OCI-LY3 (cell line): ENCODE results near the gene HSDL2.
"Not testable (repeated sequence)": the region's sequence is repeated elsewhere in the genome, so short reads cannot be mapped to it uniquely, and the experiment has no call there.

Experiments
- H2AFZ ChIP-seq: fragments of 200-600, 300-600 bp; shearing (Covaris generic); 2 replicates; pipeline ENCODE4 v1.6.0; 2014; ENCODE audit warnings: antibody characterized with exemption, low read depth, low read length
- H3K27ac ChIP-seq: fragments of 200-600, 300-600 bp; sonication (generic); 2 replicates; pipeline ENCODE4 v1.5.1; 2014; ENCODE audit warnings: mild to moderate bottlenecking, low read length, moderate library complexity, mixed read lengths
- H3K27me3 ChIP-seq: fragments of 200-600, 300-600 bp; sonication (generic); 2 replicates; pipeline ENCODE4 v1.6.1; 2014; ENCODE audit warnings: low read depth, low read length, mixed read lengths
- H3K36me3 ChIP-seq: fragments of 200-600, 300-600 bp; sonication (generic); replicated peaks from 2 replicates; pipeline ENCODE3; 2014; ENCODE audit warnings: low read depth, low read length, mixed read lengths
- H3K4me1 ChIP-seq: fragments of 300-600, 200-600 bp; sonication (generic); 2 replicates; pipeline ENCODE4 v1.6.1; 2014; ENCODE audit warnings: low read length, mixed read lengths
- H3K4me2 ChIP-seq: fragments of 200-600, 300-600 bp; sonication (generic); 2 replicates; pipeline ENCODE4 v1.6.1; 2014; ENCODE audit warnings: low read length, mixed read lengths
- H3K4me3 ChIP-seq: fragments of 300-600, 200-600 bp; sonication (generic); 2 replicates; pipeline ENCODE4 v1.5.1; 2014; ENCODE audit warnings: antibody characterized with exemption, mild to moderate bottlenecking, low read length, moderate library complexity
- H3K79me2 ChIP-seq: fragments of 300-600, 200-600 bp; shearing (Covaris generic); 2 replicates; pipeline ENCODE4 v1.6.1; 2014; ENCODE audit warnings: mild to moderate bottlenecking, low read length, mixed read lengths
- H3K9ac ChIP-seq: fragments of 300-600, 200-600 bp; shearing (Covaris generic); 2 replicates; pipeline ENCODE4 v1.6.0; 2014; ENCODE audit warnings: mild to moderate bottlenecking, low read length, moderate library complexity
- H3K9me3 ChIP-seq: fragments of 200-600, 300-600 bp; shearing (Covaris generic); 2 replicates; pipeline ENCODE4 v1.6.1; 2014; ENCODE audit warnings: low read length, mixed read lengths; ENCODE audit not compliant: insufficient read depth
- H4K20me1 ChIP-seq: fragments of 200-600, 300-600 bp; sonication (generic); 2 replicates; pipeline ENCODE4 v1.6.1; 2016; ENCODE audit warnings: low read length, mixed read lengths; ENCODE audit not compliant: insufficient read depth
- EZH2phosphoT487 ChIP-seq: fragments of 200-600 bp; shearing (Covaris generic); IDR thresholded peaks from 2 replicates; pipeline ENCODE4 v1.6.1; 2018; ENCODE audit warnings: antibody characterized with exemption, mixed run types, low read depth
- TF ChIP-seq, protein P1 (sequence below): fragments of 200-600, 300-600 bp; sonication (generic); IDR thresholded peaks from 2 replicates; pipeline ENCODE4 v1.5.1; 2014; ENCODE audit warnings: antibody characterized with exemption, low read length, low read depth

The HSDL2 gene

DNA sequence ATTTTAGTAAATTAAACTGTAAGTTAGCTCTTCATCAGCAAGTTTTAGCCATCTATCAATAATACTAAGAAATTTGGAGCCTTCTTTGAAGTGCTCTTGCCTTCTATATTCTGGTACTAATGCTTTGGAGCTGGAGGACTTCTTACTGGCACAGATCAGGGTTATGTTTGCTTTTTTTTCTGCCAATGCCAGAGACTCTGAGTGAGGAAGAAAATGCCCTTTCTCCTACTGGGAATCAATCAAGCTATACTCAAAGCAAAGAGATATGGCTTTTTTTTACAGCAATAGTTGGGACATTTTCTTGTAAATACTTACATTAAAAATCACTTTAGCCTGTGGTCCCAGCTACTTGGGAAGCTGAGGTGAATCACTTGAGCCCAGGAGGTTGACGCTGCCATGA, 4.3 kb downstream of the HSDL2 start:
- H3K9me3 ChIP-seq = no peaks in the 10 kb centered on the region

DNA sequence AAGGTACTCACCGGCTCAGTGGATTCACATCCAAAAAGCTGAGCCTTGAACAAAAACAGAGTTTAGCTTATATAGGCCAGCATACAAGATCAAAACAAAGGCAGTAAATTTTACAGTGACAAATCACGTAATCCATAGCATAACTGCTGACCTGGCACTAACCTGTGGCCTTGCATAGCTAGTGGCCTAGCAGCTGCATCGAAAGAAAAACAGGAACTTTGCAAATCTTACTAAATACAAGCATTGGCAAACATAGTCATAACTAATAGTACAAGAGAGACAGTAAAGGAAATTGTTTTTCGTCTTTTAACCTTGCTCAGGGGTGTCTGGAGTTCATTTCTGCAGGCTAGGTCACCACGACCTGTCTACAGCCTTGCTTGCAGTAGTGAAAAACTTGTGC, 4.8 kb downstream of the HSDL2 start:
- TF ChIP-seq, protein P1, sequence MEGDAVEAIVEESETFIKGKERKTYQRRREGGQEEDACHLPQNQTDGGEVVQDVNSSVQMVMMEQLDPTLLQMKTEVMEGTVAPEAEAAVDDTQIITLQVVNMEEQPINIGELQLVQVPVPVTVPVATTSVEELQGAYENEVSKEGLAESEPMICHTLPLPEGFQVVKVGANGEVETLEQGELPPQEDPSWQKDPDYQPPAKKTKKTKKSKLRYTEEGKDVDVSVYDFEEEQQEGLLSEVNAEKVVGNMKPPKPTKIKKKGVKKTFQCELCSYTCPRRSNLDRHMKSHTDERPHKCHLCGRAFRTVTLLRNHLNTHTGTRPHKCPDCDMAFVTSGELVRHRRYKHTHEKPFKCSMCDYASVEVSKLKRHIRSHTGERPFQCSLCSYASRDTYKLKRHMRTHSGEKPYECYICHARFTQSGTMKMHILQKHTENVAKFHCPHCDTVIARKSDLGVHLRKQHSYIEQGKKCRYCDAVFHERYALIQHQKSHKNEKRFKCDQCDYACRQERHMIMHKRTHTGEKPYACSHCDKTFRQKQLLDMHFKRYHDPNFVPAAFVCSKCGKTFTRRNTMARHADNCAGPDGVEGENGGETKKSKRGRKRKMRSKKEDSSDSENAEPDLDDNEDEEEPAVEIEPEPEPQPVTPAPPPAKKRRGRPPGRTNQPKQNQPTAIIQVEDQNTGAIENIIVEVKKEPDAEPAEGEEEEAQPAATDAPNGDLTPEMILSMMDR = no peak
- no peak for TF ChIP-seq EZH2phosphoT487
- Histone ChIP-seq H3K4me3 (no peak overlapping the region), H3K9ac (no peak overlapping the region), H3K9me3 (no peaks in the 10 kb centered on the region), H3K27me3 (no peaks in the 10 kb centered on the region), H3K36me3 (no peaks in the 10 kb centered on the region), H2AFZ (no peak overlapping the region), H3K79me2 (peaks cover 4% of the 10 kb centered on the region; the same call in 1 of the 2 replicates), H3K27ac (no peak overlapping the region), H3K4me2 (no peak overlapping the region), H4K20me1 (no peaks in the 10 kb centered on the region), H3K4me1 (peaks cover 7% of the 10 kb centered on the region; the same call in 1 of the 2 replicates)

More for the DNA sequence above, 4.3 kb downstream of the HSDL2 start:
- Histone ChIP-seq H3K79me2 (peaks cover 4% of the 10 kb centered on the region; the same call in 1 of the 2 replicates), H3K4me3 (no peak overlapping the region), H3K36me3 (no peaks in the 10 kb centered on the region), H3K9ac (no peak overlapping the region), H3K4me2 (no peak overlapping the region), H2AFZ (no peak overlapping the region), H3K27me3 (no peaks in the 10 kb centered on the region), H3K4me1 (peaks cover 7% of the 10 kb centered on the region; the same call in 1 of the 2 replicates), H4K20me1 (no peaks in the 10 kb centered on the region), H3K27ac (no peak overlapping the region)
- TF ChIP-seq, protein P1 = no peak
- no peak for TF ChIP-seq EZH2phosphoT487

DNA sequence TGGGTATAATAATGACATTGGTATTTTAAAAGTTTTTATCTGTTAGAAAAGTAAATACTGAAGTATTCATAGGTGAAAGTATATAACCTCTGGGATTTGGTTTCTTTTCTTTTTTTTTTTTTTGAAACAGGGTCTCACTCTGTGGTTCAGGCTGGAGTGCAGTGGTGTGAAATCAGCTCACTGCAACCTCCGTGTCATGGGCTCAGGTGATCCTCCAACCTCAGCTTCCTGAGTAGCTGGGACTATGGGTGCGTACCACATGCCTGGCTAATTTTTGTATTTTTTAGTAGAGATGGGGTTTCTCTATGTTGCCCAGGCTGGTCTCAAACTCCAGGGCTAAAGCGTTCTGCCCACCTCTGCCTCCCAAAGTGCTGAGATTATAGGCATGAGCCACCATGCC, 7.2 kb downstream of the HSDL2 start:
- no peaks in the 10 kb centered on the region for H3K4me1 ChIP-seq
- H4K20me1 ChIP-seq = no peaks in the 10 kb centered on the region
- H3K9me3 ChIP-seq = no peaks in the 10 kb centered on the region
- no peaks in the 10 kb centered on the region for H3K36me3 ChIP-seq
- no peak overlapping the region for H3K4me3 ChIP-seq
- no peaks in the 10 kb centered on the region for H3K79me2 ChIP-seq
- TF ChIP-seq, protein P1 = no peak
- no peak for TF ChIP-seq EZH2phosphoT487
- no peak overlapping the region for H3K4me2 ChIP-seq
- no peak overlapping the region for H3K27ac ChIP-seq
- no peak overlapping the region for H3K9ac ChIP-seq
- H2AFZ ChIP-seq = no peak overlapping the region
- H3K27me3 ChIP-seq = no peaks in the 10 kb centered on the region

DNA sequence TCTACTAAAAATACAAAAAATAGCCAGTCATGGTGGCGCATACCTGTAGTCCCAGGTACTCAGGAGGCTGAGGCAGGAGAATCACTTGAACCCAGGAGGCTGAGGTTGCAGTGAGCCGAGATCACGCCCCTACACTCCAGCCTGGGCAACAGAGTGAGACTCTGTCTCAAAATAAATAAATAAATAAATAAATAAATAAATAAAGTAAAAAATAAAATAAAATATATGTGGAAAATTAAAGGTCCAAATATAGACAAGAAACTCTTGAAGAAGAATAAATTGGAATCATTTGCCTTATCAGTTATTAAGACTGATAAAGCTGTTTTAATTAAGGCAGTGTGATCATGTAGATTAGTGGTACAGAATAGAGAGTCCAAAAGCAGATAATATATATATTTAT, 10.0 kb downstream of the HSDL2 start:
- not testable (repeated sequence) for H3K27me3 ChIP-seq, H2AFZ ChIP-seq, H3K4me1 ChIP-seq, H3K4me3 ChIP-seq, H3K9ac ChIP-seq, H3K27ac ChIP-seq, H3K79me2 ChIP-seq, H3K4me2 ChIP-seq, H3K36me3 ChIP-seq, H3K9me3 ChIP-seq, H4K20me1 ChIP-seq

DNA sequence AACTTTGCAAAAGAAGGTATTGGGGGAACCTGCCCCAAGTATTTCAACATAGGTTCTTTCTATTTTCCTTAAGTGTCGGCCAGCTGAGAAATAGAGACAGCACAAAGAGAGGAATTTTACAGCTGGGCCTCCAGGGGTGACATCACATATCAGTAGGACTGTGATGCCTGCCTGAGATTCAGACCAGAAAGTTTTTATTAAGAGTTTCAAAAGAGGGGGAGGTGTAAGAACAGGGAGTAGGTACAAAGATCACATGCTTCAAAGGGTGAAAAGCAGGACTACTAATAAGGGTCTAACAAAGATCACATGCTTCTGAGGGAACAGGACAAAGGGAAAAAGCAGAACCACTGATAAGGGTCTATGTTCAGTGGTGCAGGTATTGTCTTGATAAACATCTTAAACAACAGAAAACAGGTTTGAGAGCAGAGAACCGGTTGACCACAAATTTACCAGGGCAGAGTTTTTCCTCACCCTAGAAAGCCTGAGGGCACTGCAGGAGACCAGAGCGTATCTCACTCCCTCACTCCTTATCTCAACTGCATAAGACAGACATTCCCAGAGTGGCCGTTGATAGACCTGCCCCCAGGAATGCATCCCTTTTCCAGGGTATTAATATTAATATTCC, 12.1 kb downstream of the HSDL2 start:
- not testable (repeated sequence) for H3K36me3 ChIP-seq, H3K27ac ChIP-seq, H3K9ac ChIP-seq

DNA sequence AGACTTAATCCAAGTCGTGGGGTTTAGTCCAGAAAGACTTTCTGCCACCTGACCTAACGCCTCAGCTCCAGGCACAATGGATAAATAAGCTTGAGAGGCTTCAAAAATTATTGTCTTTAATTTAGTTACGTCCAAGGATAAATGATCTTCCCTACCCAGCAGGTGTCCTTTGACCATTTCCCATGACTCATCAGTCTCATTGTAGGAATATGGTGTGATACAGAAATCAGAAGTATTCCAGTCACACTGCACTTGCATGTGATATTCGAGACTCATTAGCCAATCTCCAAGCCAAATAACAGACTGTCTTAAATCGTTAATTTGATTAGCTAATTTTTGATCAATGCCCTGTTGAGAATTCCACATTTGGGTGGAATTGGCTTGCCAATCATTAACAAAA, 13.2 kb downstream of the HSDL2 start:
- H3K9ac ChIP-seq, H3K79me2 ChIP-seq: not testable (repeated sequence)

More for the DNA sequence above, 12.1 kb downstream of the HSDL2 start:
- not testable (repeated sequence) for H3K4me1 ChIP-seq, H3K4me3 ChIP-seq, H3K9me3 ChIP-seq, H3K4me2 ChIP-seq, H4K20me1 ChIP-seq, H3K27me3 ChIP-seq, H2AFZ ChIP-seq, H3K79me2 ChIP-seq

More for the DNA sequence above, 13.2 kb downstream of the HSDL2 start:
- H3K27me3 ChIP-seq, H3K4me2 ChIP-seq, H3K9me3 ChIP-seq, H3K4me1 ChIP-seq, H3K36me3 ChIP-seq, H3K4me3 ChIP-seq, H3K27ac ChIP-seq, H4K20me1 ChIP-seq, H2AFZ ChIP-seq: not testable (repeated sequence)
